ENCODE data around the gene SSBP4. TPM values are rescaled to one million over a fixed set of nuclear protein-coding genes. Genes with fewer than 3 reads are reported as not detected.

SSBP4 gene
- total RNA-seq, 1 donor, result 56.1 TPM

DNA sequence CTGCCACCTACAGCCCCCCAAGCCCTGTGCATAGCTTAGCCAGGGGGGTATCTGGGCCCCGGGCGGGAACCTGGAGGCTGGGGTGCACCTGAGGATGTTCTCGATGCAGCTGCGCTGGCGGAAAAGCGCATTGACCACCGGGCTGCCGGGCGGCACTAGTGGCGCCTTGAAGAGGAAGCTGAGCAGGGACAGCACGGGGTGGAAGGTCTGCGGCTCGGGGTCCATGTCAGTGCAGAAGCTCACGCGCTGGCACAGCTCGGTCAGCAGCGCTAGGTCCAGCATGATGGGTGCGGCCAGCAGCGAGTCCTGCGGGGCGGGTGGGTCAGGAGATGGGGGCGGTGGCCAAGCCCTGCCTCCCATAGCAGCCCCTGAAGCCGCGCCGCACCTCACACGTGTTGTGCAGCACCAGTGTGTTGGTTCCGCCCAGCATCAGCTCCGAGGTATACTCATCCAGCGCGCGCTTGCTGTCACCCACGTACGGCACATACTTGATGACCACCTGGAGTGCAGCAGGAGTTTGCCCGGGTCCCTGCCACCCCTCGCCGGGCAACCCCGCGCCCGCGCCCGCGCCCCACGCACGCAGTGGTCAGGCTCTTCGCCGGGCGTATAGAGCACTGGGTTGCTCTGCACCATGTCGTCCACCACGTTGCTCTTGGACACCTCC lies 16.1 kb downstream of the SSBP4 start:
- TF ChIP-seq, protein P1, sequence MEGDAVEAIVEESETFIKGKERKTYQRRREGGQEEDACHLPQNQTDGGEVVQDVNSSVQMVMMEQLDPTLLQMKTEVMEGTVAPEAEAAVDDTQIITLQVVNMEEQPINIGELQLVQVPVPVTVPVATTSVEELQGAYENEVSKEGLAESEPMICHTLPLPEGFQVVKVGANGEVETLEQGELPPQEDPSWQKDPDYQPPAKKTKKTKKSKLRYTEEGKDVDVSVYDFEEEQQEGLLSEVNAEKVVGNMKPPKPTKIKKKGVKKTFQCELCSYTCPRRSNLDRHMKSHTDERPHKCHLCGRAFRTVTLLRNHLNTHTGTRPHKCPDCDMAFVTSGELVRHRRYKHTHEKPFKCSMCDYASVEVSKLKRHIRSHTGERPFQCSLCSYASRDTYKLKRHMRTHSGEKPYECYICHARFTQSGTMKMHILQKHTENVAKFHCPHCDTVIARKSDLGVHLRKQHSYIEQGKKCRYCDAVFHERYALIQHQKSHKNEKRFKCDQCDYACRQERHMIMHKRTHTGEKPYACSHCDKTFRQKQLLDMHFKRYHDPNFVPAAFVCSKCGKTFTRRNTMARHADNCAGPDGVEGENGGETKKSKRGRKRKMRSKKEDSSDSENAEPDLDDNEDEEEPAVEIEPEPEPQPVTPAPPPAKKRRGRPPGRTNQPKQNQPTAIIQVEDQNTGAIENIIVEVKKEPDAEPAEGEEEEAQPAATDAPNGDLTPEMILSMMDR (IDR thresholded peaks at IDR 0.05; ENCODE audit: insufficient read depth, low read depth, low read length), result no peak
- DNase-seq (ENCODE audit: low read depth), result no peak
- H3K4me3 ChIP-seq (ENCODE audit: low read depth, low read length), result no peak overlapping the region

DNA sequence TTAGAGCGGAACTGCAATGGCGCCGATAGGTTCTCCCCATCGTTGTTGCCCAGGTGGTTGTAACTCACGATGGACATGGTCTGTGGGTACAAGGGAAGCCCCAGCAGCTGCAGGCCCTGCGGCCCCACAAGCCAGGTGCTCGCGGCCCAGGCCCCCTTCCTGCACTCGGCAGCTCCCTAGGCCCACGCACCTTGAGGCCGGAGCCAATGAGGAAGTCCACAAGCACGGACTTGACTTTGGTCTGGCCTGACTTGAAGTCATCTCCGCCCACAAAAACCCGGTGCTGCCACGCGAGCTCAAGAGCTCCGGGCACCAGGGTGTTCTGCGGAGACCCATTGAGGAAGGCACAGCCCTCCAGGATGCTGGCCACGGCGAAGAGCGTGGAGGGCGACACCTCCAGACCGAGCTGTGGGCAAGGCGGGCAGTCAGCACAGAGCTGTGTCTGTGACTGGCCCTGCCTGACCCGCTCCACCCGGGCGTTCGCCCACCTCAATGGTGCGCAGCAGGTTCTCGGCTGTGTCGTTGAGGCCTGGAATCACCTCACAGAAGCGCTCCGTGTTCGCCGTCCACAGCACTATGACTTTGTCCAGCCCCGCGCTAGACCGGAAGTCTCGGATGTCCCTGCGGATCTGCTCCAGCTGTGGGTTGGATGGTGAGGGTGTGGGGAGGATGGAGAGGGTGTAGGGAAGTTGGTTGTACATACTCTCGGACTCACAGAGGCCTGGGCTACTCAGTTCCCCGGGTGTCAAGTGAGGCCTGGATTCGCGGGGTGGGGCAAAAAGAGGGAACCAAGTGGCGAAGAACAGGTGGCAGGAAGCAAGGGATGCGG lies 16.9 kb downstream of the SSBP4 start:
- TF ChIP-seq, protein P1 (IDR thresholded peaks at IDR 0.05; ENCODE audit: insufficient read depth, low read depth, low read length), result no peak
- no peak for DNase-seq (ENCODE audit: low read depth)
- H3K4me3 ChIP-seq (ENCODE audit: low read depth, low read length), result peak overlapping the region; percentile 81

DNA sequence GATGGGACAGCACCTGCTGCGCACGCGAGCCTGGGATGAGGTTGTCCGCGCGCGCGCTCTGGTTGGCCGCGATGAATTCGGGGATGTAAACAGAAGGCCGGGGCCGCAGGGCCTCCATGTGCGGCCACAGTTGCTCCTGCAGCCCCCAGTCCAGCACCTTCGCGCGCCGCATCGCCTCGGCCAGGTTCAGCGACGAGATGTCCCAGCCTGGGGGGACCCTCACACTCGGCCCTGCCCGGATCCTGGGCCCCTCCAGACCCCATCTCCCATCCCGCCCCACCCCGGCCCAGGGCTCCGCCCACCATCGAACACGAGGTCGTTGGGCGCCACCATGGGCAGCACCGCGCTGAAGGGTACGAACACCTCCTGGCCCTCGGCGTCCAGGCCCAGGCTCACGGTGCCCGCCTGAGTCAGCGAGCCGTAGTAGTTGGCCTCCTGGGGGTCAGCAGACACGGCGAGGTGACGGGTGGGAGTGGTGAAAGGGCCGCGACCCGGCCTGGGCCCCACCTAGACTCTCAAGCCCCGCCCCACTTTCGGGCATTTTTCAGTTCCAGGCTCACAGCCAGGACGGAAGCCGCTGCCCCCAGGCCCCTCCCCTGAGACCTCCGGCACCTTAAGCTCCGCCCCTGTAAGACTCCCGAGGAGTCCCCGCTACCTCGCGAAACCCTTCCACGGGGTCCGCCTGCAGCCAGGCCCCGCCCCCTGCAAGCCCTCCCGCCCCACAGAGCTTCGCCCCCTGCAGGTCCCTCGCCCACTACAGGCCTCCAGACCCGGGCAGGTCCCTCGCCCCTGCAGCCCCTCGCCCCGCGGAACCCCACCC lies 17.7 kb downstream of the SSBP4 start:
- TF ChIP-seq, protein P1 (IDR thresholded peaks at IDR 0.05; ENCODE audit: insufficient read depth, low read depth, low read length), result no peak
- peak overlapping the region; percentile 81 for H3K4me3 ChIP-seq (ENCODE audit: low read depth, low read length)
- peak; percentile 95 for DNase-seq (ENCODE audit: low read depth)

DNA sequence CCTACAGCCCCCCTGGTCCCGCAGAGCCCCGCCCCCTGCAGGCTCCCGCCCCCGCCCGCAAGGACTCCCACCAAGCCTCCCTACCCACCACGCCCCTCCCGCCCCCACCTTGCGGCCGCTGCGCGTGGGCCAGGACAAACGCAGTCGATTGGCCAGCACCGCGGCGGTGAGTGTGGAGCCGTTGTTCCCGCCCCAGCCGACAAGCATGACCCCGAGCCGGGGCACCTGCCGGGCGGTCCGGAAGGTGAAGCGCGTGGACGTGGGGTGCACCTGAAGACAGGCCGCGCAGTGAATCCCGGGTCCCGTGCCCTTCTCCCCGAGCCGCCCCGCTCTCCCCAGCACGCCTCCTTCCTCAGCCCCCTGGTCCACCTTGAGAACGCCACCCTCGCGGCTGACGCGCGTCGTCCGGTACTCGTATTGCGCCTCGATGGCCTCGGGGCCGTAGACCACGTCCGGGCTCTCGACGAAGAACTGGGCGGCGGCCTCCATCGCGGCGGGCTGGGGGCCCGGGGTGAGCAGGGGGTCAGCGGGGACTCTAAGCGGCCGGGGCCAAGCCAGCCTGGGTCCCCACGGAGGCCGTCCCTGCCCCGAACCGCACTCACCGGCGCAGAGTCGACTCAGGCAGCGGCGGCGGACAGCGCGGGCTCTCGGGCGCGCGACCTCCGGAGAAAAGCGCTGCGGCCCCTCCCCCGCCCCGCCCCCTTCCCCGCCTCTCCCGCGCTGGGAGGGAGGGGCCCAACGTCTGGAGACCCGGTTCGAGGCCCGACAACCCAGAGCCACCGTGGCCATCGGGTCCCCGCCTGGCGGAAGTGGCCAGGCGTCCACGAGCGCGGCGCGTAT lies 18.5 kb downstream of the SSBP4 start, which contains the start of gene ISYNA1:
Gene ISYNA1 (minus strand): TSS at position 643 of the 840 bp plus-strand sequence. CDS start 154 bp downstream, at position 489.
- TF ChIP-seq, protein P1 (IDR thresholded peaks at IDR 0.05; ENCODE audit: insufficient read depth, low read depth, low read length), result no peak
- peak; percentile 52 for DNase-seq (ENCODE audit: low read depth)
- H3K4me3 ChIP-seq (ENCODE audit: low read depth, low read length), result peak within 1 kb of the TSS; percentile 81

DNA sequence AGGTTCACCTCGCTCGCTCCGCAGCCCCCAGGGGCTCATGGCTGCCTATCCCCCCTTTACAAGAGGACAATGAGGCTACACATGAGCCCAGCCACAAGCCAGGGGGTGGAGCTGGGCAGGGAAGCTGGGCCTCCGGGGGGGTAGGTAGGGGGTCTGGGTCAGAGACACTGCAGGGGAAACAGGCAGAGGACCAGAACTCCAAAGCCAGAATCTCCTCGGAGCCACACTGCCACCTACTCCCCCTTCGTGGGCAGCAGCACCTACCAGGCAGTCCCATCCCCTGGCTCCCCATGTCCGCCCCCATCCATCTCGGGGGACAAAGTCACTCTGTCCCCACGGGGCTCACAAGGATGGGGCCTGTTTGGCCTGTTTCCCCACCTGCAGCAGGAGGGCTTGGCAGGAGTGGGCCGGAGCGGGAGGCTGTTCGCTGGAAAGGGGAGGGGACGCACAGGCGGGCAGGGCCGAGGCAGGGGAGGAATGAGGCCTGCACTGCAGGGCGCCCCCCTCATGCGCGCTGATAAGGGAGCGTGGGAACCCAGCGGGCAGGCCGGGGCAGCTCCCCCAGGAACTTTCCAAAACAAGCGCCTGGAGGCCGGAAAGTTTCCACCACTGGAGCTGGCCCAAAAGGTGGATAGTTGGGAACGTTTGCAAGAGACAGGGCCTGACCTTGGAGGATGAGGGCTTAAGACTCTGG lies 19.3 kb downstream of the SSBP4 start:
- peak; percentile 94 for DNase-seq (ENCODE audit: low read depth)
- TF ChIP-seq, protein P1 (IDR thresholded peaks at IDR 0.05; ENCODE audit: insufficient read depth, low read depth, low read length), result no peak
- H3K4me3 ChIP-seq (ENCODE audit: low read depth, low read length), result peak overlapping the region; percentile 81

Measured in fibroblast of villous mesenchyme (primary cell).